Body of pancreas (tissue), 4 donors: ENCODE results near the gene KRTAP6-1.

ENCODE experiments used
- CTCF ChIP-seq, 7 experiments: fragments of 450-650 bp in 4 of 7; fragments of 200-600 bp in 3 of 7; sonication (generic) in 3 of 7; IDR thresholded peaks; one replicate each; pipeline ENCODE4 v1.5.1; 2016 to 2019; ENCODE audit warnings: antibody characterized with exemption in 7 of 7
- POLR2A ChIP-seq, 3 donors: fragments of 450-650 bp; IDR thresholded peaks; one replicate each; pipeline ENCODE4 v1.6.1; 2016; ENCODE audit warnings: antibody characterized with exemption in 3 of 3, mild to moderate bottlenecking in 2 of 3

GRCh38 chr21:30620522-30620921 lies 6.8 kb upstream of the KRTAP6-1 start, which contains the start of gene KRTAP20-4:
- no peak for TF ChIP-seq POLR2A (IDR thresholded peaks at IDR 0.05)
- TF ChIP-seq CTCF (IDR thresholded peaks at IDR 0.05): no peak
